Measurements from ENCODE around the gene BPTF. TPM values are rescaled to one million over a fixed set of nuclear protein-coding genes. Genes with fewer than 3 reads are reported as not detected.

Gene BPTF
- total RNA-seq, 4 donors from 2014 or later: 67.6 to 213 (median 102) TPM

DNA sequence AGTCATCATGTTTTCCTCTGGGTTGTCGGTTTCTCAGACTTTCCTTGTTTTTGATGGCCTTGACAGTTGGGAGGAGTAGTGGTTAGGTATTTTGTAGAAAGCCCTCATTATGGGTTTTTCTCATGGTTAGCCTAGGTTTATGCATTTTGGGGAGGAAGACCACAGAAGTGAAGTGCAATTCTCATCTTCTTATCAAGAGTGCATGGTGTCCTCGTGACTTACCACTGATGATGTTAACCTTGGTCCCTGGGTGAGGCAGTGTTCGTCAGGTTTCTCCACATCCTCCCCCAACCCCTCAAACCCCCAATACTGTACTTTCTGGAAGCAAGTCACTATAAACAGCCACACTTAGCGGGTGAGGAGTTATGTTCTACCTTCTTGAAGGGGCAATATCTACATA, 42.3 kb downstream of the BPTF start:
- Histone ChIP-seq H3K9me3 (no peaks in the 10 kb centered on the region), H3K4me3 (no peak overlapping the region), H3K27ac (no peak overlapping the region), H3K4me1 (peaks cover 3% of the 10 kb centered on the region), H3K36me3 (no peaks in the 10 kb centered on the region), H3K27me3 (no peaks in the 10 kb centered on the region)
- 89% methylated on average over 4 of the region's 4 CpGs for WGBS
- DNase-seq (ENCODE audit: low spot score in 2 of 2): no peak
- no peak for TF ChIP-seq POLR2AphosphoS5 (IDR thresholded peaks at IDR 0.05)
- TF ChIP-seq EP300 (IDR thresholded peaks at IDR 0.05): no peak
- no peak for TF ChIP-seq POLR2A (IDR thresholded peaks at IDR 0.05)
- TF ChIP-seq, protein P1, sequence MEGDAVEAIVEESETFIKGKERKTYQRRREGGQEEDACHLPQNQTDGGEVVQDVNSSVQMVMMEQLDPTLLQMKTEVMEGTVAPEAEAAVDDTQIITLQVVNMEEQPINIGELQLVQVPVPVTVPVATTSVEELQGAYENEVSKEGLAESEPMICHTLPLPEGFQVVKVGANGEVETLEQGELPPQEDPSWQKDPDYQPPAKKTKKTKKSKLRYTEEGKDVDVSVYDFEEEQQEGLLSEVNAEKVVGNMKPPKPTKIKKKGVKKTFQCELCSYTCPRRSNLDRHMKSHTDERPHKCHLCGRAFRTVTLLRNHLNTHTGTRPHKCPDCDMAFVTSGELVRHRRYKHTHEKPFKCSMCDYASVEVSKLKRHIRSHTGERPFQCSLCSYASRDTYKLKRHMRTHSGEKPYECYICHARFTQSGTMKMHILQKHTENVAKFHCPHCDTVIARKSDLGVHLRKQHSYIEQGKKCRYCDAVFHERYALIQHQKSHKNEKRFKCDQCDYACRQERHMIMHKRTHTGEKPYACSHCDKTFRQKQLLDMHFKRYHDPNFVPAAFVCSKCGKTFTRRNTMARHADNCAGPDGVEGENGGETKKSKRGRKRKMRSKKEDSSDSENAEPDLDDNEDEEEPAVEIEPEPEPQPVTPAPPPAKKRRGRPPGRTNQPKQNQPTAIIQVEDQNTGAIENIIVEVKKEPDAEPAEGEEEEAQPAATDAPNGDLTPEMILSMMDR (IDR thresholded peaks at IDR 0.05): no peak

DNA sequence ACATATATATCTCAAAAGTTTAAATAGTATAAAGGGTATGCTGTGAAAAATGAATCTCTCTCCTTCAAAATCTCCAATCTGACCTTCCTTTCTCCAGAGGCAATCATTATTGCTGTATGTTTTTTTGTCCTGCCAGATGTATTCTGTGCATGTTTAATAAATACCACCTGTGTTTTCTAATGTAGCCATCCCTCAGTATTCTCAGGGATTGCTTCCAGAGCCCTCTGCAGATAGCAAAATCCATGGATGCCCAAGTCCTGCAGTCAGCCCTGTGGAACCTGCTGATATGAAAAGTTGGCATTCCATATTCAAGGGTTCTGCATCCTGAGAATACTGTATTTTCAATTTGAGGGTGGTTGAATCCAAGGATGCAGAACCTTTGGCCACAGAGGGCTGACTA, 42.9 kb downstream of the BPTF start:
- no peak for DNase-seq (ENCODE audit: low spot score in 2 of 2)
- TF ChIP-seq POLR2A (IDR thresholded peaks at IDR 0.05) (no peak), POLR2AphosphoS5 (IDR thresholded peaks at IDR 0.05) (no peak), EP300 (IDR thresholded peaks at IDR 0.05) (no peak)
- TF ChIP-seq, protein P1 (IDR thresholded peaks at IDR 0.05): no peak
- Histone ChIP-seq H3K27ac (no peak overlapping the region), H3K36me3 (no peaks in the 10 kb centered on the region), H3K9me3 (no peaks in the 10 kb centered on the region), H3K4me3 (no peak overlapping the region), H3K4me1 (peaks cover under 1% of the 10 kb centered on the region), H3K27me3 (no peaks in the 10 kb centered on the region)

DNA sequence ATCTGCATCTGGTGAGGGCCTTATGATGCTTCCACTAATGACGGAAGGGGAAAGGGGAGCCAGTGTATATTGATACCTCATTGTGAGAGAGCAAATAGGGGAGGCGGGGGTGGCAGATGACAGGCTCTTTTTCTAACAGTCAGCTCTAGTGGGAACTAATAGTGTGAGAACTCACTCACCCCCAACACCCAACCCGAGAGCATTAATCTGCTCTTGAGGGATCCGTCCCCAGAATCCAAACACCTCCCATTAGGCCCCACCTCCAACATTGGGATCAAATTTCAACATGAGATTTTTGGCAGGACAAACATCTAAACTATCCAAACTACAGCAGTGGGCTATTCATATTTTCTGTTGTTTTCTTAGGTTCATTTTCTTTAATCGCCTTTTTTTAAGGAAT, 54.4 kb downstream of the BPTF start:
- Histone ChIP-seq H3K36me3 (peaks cover 28% of the 10 kb centered on the region), H3K4me1 (no peaks in the 10 kb centered on the region), H3K27ac (no peak overlapping the region), H3K4me3 (no peak overlapping the region), H3K27me3 (no peaks in the 10 kb centered on the region), H3K9me3 (no peaks in the 10 kb centered on the region)
- DNase-seq (ENCODE audit: low spot score in 2 of 2): no peak
- TF ChIP-seq POLR2AphosphoS5 (IDR thresholded peaks at IDR 0.05) (no peak), EP300 (IDR thresholded peaks at IDR 0.05) (no peak), POLR2A (IDR thresholded peaks at IDR 0.05) (no peak)
- TF ChIP-seq, protein P1 (IDR thresholded peaks at IDR 0.05): no peak
- WGBS: 81% methylated on average over 5 of the region's 5 CpGs

DNA sequence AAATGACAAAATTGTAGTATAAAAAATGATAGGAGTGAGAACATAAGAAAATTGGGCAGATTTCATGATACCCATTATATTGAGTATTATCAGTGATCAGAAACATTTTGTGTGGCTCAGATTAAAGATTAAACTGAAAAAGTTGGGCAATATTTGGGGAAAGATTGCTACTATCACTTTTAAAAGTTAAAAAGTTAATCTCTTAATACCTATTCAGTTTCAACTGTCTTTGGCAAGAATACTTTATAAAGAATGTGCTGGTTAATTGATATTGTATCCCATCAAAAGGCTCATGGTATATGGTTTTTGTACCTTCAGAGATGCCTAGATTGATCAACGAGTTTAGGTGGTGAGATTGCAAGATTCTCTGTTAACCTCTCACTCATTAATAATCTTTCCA, 55.8 kb downstream of the BPTF start:
- TF ChIP-seq POLR2AphosphoS5 (IDR thresholded peaks at IDR 0.05) (no peak), POLR2A (IDR thresholded peaks at IDR 0.05) (no peak), EP300 (IDR thresholded peaks at IDR 0.05) (no peak)
- TF ChIP-seq, protein P1 (IDR thresholded peaks at IDR 0.05): no peak
- H3K36me3 ChIP-seq: peaks cover 29% of the 10 kb centered on the region
- H3K4me1 ChIP-seq: no peaks in the 10 kb centered on the region
- no peak overlapping the region for H3K27ac ChIP-seq
- 97% methylated on average over 1 of the region's 1 CpG for WGBS
- H3K9me3 ChIP-seq: no peaks in the 10 kb centered on the region
- no peak overlapping the region for H3K4me3 ChIP-seq
- H3K27me3 ChIP-seq: no peaks in the 10 kb centered on the region
- no peak for DNase-seq (ENCODE audit: low spot score in 2 of 2)

DNA sequence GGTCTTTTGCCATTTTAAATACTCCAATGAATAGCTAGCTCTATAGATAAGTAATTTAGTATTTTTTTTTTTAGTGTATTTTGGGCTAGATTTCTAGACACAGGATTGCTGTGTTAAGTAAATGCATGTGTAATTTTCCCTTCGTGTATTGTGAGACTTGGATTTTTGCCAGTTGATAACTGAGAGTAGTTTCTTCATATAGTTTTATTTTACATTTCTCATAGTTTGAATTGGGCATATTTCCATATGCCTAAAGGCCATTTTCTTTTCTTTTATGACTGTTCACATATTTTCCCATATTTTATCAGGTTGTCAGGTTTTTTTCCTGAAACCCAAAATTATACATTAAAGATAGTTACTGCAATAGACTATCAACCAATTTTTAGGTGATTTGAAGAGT, 59.4 kb downstream of the BPTF start:
- no peaks in the 10 kb centered on the region for H3K9me3 ChIP-seq
- no peaks in the 10 kb centered on the region for H3K4me1 ChIP-seq
- whole genome bisulfite sequencing: 20% methylated on average over 1 of the region's 1 CpG
- no peaks in the 10 kb centered on the region for H3K27me3 ChIP-seq
- H3K36me3 ChIP-seq: peaks cover 19% of the 10 kb centered on the region
- H3K4me3 ChIP-seq: no peak overlapping the region
- no peak overlapping the region for H3K27ac ChIP-seq
- TF ChIP-seq EP300 (IDR thresholded peaks at IDR 0.05): no peak
- DNase-seq (ENCODE audit: low spot score in 2 of 2): no peak

DNA sequence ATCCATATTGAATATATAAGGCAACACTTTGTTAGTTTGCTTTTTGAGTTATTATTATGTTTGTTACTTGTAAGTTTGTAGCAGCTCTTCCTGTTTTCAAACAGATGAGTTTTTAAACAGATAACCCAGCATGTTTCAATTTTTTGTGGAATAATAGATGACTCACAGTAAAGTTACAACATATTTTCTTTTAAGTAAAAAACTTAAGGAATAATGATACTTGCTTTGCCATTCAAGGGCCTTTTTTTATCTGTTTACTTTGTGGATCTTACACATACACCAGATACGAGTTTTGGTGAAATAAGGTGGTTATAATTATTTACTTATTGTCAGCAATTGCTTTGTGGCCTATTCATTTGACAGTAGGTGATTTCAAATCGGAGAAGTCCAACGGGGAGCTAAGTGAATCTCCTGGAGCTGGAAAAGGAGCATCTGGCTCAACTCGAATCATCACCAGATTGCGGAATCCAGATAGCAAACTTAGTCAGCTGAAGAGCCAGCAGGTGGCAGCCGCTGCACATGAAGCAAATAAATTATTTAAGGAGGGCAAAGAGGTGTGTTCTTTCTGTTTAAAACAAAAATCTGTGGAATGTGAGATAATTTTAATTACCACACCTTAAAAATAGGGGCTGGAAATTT, 66.3 kb downstream of the BPTF start:
- no peak overlapping the region for H3K27ac ChIP-seq
- H3K36me3 ChIP-seq: peaks cover 45% of the 10 kb centered on the region
- no peak overlapping the region for H3K4me3 ChIP-seq
- WGBS: 50% methylated on average over 6 of the region's 6 CpGs
- DNase-seq (ENCODE audit: low spot score in 2 of 2): no peak
- H3K27me3 ChIP-seq: no peaks in the 10 kb centered on the region
- H3K9me3 ChIP-seq: no peaks in the 10 kb centered on the region
- TF ChIP-seq, protein P1 (IDR thresholded peaks at IDR 0.05): peak in 1 of 2 donors; percentile 6
- no peak for TF ChIP-seq EP300 (IDR thresholded peaks at IDR 0.05)
- TF ChIP-seq POLR2A (IDR thresholded peaks at IDR 0.05): no peak
- TF ChIP-seq POLR2AphosphoS5 (IDR thresholded peaks at IDR 0.05): no peak
- H3K4me1 ChIP-seq: no peaks in the 10 kb centered on the region

All from suprapubic skin (tissue), 4 donors.